Measurements from ENCODE around the gene RAP2C. TPM values are rescaled to one million over a fixed set of nuclear protein-coding genes. Genes with fewer than 3 reads are reported as not detected.

Gene RAP2C
- total RNA-seq, 1 experiment from 2014 or later: 27.8 TPM

- POLR2A ChIA-PET (ENCODE audit: unreplicated experiment): interaction anchor here (0.6 kb wide), 1 partner anchor 1704 kb away, joined by 3 read pairs; no protein-coding TSS in a partner anchor
- peaks cover 16% of the 10 kb centered on the region; the same call in 1 of the 2 replicates for H3F3A ChIP-seq (ENCODE audit: insufficient read depth, low read depth)
- H3K4me2 ChIP-seq: peak overlapping the region; percentile 82
- H3K4me1 ChIP-seq (replicated peaks; ENCODE audit: insufficient read depth): peaks cover 34% of the 10 kb centered on the region
- no peak for TF ChIP-seq EZH2 (IDR thresholded peaks at IDR 0.05; ENCODE audit: low read depth)
- no peak for TF ChIP-seq CTCF (conservative IDR thresholded peaks at IDR 0.05)
- peaks cover 26% of the 10 kb centered on the region for H3K36me3 ChIP-seq (ENCODE audit: low read depth)
- no peaks in the 10 kb centered on the region for H3K27me3 ChIP-seq (ENCODE audit: insufficient read depth, low read depth)
- no peaks in the 10 kb centered on the region for H3K9me2 ChIP-seq (ENCODE audit: insufficient read depth)
- intact Hi-C loops (cut with micrococcal nuclease; ENCODE audit: unreplicated experiment): loop anchor here (2.0 to 10.0 kb wide), 3 partner anchors 95 to 1449 kb away; partner anchors contain the start of gene MBNL3
- H3K9me3 ChIP-seq (ENCODE audit: insufficient read depth, low read depth): no peaks in the 10 kb centered on the region
- DNase-seq: peak in 1 of 2 experiments; percentile 49
- CTCF ChIA-PET: no interaction called here
- H3K79me2 ChIP-seq (ENCODE audit: low read depth): peaks cover 47% of the 10 kb centered on the region
- H4K20me1 ChIP-seq (ENCODE audit: insufficient read depth): peaks cover 15% of the 10 kb centered on the region
- H3K27ac ChIP-seq: peak overlapping the region; percentile 88
- H3K4me3 ChIP-seq: peak overlapping the region; percentile 67
- no peak overlapping the region for H2AFZ ChIP-seq
- no TSS peak for BruUV-seq (replicated peaks)
Observed at GRCh38 chrX:132216283-132216682, 3.0 kb downstream of the RAP2C start.

- ChIA-PET POLR2A (ENCODE audit: unreplicated experiment) (no interaction called here), CTCF (no interaction called here)
- Histone ChIP-seq H2AFZ (no peak overlapping the region), H3F3A (ENCODE audit: insufficient read depth, low read depth) (peaks cover 16% of the 10 kb centered on the region; the same call in 1 of the 2 replicates), H4K20me1 (ENCODE audit: insufficient read depth) (peaks cover 15% of the 10 kb centered on the region), H3K4me1 (replicated peaks; ENCODE audit: insufficient read depth) (peaks cover 33% of the 10 kb centered on the region), H3K4me2 (peak overlapping the region; percentile 82), H3K9me3 (ENCODE audit: insufficient read depth, low read depth) (no peaks in the 10 kb centered on the region), H3K79me2 (ENCODE audit: low read depth) (peaks cover 53% of the 10 kb centered on the region), H3K9me2 (ENCODE audit: insufficient read depth) (no peaks in the 10 kb centered on the region), H3K4me3 (peak overlapping the region; percentile 4; the same call in 1 of the 2 replicates), H3K27me3 (ENCODE audit: insufficient read depth, low read depth) (no peaks in the 10 kb centered on the region), H3K27ac (no peak overlapping the region), H3K36me3 (ENCODE audit: low read depth) (peaks cover 34% of the 10 kb centered on the region)
- DNase-seq: no peak
- BruUV-seq (replicated peaks): no TSS peak
- intact Hi-C loops (cut with micrococcal nuclease; ENCODE audit: unreplicated experiment): loop anchor here (10.0 kb wide), 1 partner anchor 1450 kb away; no protein-coding TSS in a partner anchor
- TF ChIP-seq EZH2 (IDR thresholded peaks at IDR 0.05; ENCODE audit: low read depth) (no peak), CTCF (conservative IDR thresholded peaks at IDR 0.05) (no peak)
Observed at GRCh38 chrX:132214518-132214917, 4.7 kb downstream of the RAP2C start.

- H3K27ac ChIP-seq: peak overlapping the region; percentile 3; the same call in 1 of the 2 replicates
- H3F3A ChIP-seq (ENCODE audit: insufficient read depth, low read depth): no peaks in the 10 kb centered on the region; the same call in 1 of the 2 replicates
- no peaks in the 10 kb centered on the region for H3K9me2 ChIP-seq (ENCODE audit: insufficient read depth)
- no peak for DNase-seq
- no TSS peak for BruUV-seq (replicated peaks)
- intact Hi-C loops (cut with micrococcal nuclease; ENCODE audit: unreplicated experiment): no loop called here
- H3K27me3 ChIP-seq (ENCODE audit: insufficient read depth, low read depth): no peaks in the 10 kb centered on the region
- peaks cover 11% of the 10 kb centered on the region for H3K4me1 ChIP-seq (replicated peaks; ENCODE audit: insufficient read depth)
- no peak overlapping the region; the same call in 1 of the 2 replicates for H3K4me2 ChIP-seq
- H3K4me3 ChIP-seq: no peak overlapping the region
- no peak for TF ChIP-seq CTCF (conservative IDR thresholded peaks at IDR 0.05)
- TF ChIP-seq EZH2 (IDR thresholded peaks at IDR 0.05; ENCODE audit: low read depth): no peak
- peaks cover 48% of the 10 kb centered on the region for H3K36me3 ChIP-seq (ENCODE audit: low read depth)
- peaks cover 10% of the 10 kb centered on the region for H4K20me1 ChIP-seq (ENCODE audit: insufficient read depth)
- POLR2A ChIA-PET (ENCODE audit: unreplicated experiment): no interaction called here
- H3K9me3 ChIP-seq (ENCODE audit: insufficient read depth, low read depth): no peaks in the 10 kb centered on the region
- H3K79me2 ChIP-seq (ENCODE audit: low read depth): peaks cover 39% of the 10 kb centered on the region
- no peak overlapping the region for H2AFZ ChIP-seq
- CTCF ChIA-PET: no interaction called here
Observed at GRCh38 chrX:132209527-132209926, 9.7 kb downstream of the RAP2C start.
